H9 (cell line): ENCODE results near the gene SGCD. TPM values are rescaled to one million over a fixed set of nuclear protein-coding genes. Genes with fewer than 3 reads are reported as not detected.
A peak's percentile ranks its signal among the peaks of the same experiment; 100 is the strongest.

Experiments used
- DNase-seq: peaks from one replicate; pipeline ENCODE4 v3.0.0-alpha.2; 2017
- H2AFZ ChIP-seq: one replicate; pipeline ENCODE4 v1.6.1; 2013; ENCODE audit warnings: mild to moderate bottlenecking, low read length, control low read depth, moderate library complexity
- H2AK5ac ChIP-seq: 2 replicates; pipeline ENCODE4 v1.6.1; 2013; ENCODE audit warnings: low read length, control low read depth, mixed read lengths; ENCODE audit not compliant: insufficient read length
- H2BK120ac ChIP-seq: one replicate; pipeline ENCODE4 v1.6.1; 2013; ENCODE audit warnings: low read depth, mild to moderate bottlenecking, low read length, control low read depth, inconsistent platforms; ENCODE audit not compliant: poor library complexity, severe bottlenecking
- H2BK12ac ChIP-seq: 2 replicates; pipeline ENCODE4 v1.6.1; 2013; ENCODE audit warnings: low read length, control low read depth, mixed read lengths, low read depth; ENCODE audit not compliant: insufficient read length
- H2BK15ac ChIP-seq: 2 replicates; pipeline ENCODE4 v1.6.1; 2013; ENCODE audit warnings: low read depth, low read length, control low read depth
- H2BK20ac ChIP-seq: one replicate; pipeline ENCODE4 v1.6.1; 2013; ENCODE audit warnings: low read depth, mild to moderate bottlenecking, low read length, control low read depth, inconsistent platforms; ENCODE audit not compliant: poor library complexity, severe bottlenecking
- H2BK5ac ChIP-seq: 2 replicates; pipeline ENCODE4 v1.6.1; 2013; ENCODE audit warnings: low read length, control low read depth, mixed read lengths; ENCODE audit not compliant: insufficient read length
- H3K14ac ChIP-seq: 2 replicates; pipeline ENCODE4 v1.6.1; 2013; ENCODE audit warnings: low read length, control low read depth; ENCODE audit not compliant: insufficient read depth
- H3K18ac ChIP-seq: 2 replicates; pipeline ENCODE4 v1.6.1; 2013; ENCODE audit warnings: low read depth, mild to moderate bottlenecking, mixed read lengths, low read length, control low read depth; ENCODE audit not compliant: insufficient read length
- H3K23ac ChIP-seq: 2 replicates; pipeline ENCODE4 v1.6.1; 2013; ENCODE audit warnings: low read length, control low read depth, mixed read lengths, low read depth; ENCODE audit not compliant: insufficient read length
- H3K23me2 ChIP-seq: 2 replicates; pipeline ENCODE4 v1.6.1; 2013; ENCODE audit warnings: low read depth, mild to moderate bottlenecking, mixed read lengths, low read length, control low read depth; ENCODE audit not compliant: insufficient read length, poor library complexity, severe bottlenecking
- H3K27ac ChIP-seq: 2 replicates; pipeline ENCODE4 v1.5.1; 2013; ENCODE audit warnings: low read length, control low read depth, mixed read lengths, low read depth; ENCODE audit not compliant: insufficient read length
- H3K27me3 ChIP-seq: 2 replicates; pipeline ENCODE4 v1.6.1; 2013; ENCODE audit warnings: low read length, control low read depth, inconsistent platforms; ENCODE audit not compliant: insufficient read depth
- H3K4ac ChIP-seq: 2 replicates; pipeline ENCODE4 v1.6.1; 2013; ENCODE audit warnings: low read depth, mild to moderate bottlenecking, control low read depth, inconsistent platforms, low read length, moderate library complexity
- H3K4me1 ChIP-seq: 2 replicates; pipeline ENCODE4 v1.6.1; 2013; ENCODE audit warnings: low read length, control low read depth, inconsistent platforms; ENCODE audit not compliant: insufficient read depth
- H3K4me2 ChIP-seq: 2 replicates; pipeline ENCODE4 v1.6.1; 2013; ENCODE audit warnings: low read length, control low read depth, mixed read lengths; ENCODE audit not compliant: insufficient read length, insufficient read depth
- H3K56ac ChIP-seq: 2 replicates; pipeline ENCODE4 v1.6.1; 2013; ENCODE audit warnings: low read depth, mild to moderate bottlenecking, mixed read lengths, low read length, control low read depth; ENCODE audit not compliant: insufficient read length
- H3K79me1 ChIP-seq: 2 replicates; pipeline ENCODE4 v1.6.1; 2013; ENCODE audit warnings: low read depth, mild to moderate bottlenecking, moderate library complexity, low read length, control low read depth, inconsistent platforms; ENCODE audit not compliant: insufficient read depth, poor library complexity, severe bottlenecking
- H3K79me2 ChIP-seq: 2 replicates; pipeline ENCODE4 v1.6.1; 2013; ENCODE audit warnings: low read length, control low read depth, inconsistent platforms; ENCODE audit not compliant: insufficient read depth
- H3K9ac ChIP-seq: 2 replicates; pipeline ENCODE4 v1.6.1; 2013; ENCODE audit warnings: low read length, control low read depth, mixed read lengths; ENCODE audit not compliant: insufficient read length; ENCODE audit errors: extremely low read depth
- H3K9me3 ChIP-seq: one replicate; pipeline ENCODE4 v1.6.1; 2013; ENCODE audit warnings: low read depth, low read length, inconsistent platforms; ENCODE audit not compliant: control insufficient read depth
- H3T11ph ChIP-seq: one replicate; pipeline ENCODE4 v1.6.1; 2013; ENCODE audit warnings: mild to moderate bottlenecking, low read length, control low read depth, inconsistent platforms
- H4K20me1 ChIP-seq: one replicate; pipeline ENCODE4 v1.6.1; 2013; ENCODE audit not compliant: control insufficient read depth, insufficient read length, insufficient read depth
- H4K5ac ChIP-seq: 2 replicates; pipeline ENCODE4 v1.6.1; 2013; ENCODE audit warnings: low read depth, mild to moderate bottlenecking, mixed read lengths, low read length, control low read depth; ENCODE audit not compliant: insufficient read length
- H4K8ac ChIP-seq: replicated peaks from 2 replicates; pipeline ENCODE4 v1.6.1; 2013; ENCODE audit warnings: low read length, control low read depth, mixed read lengths, low read depth; ENCODE audit not compliant: insufficient read length
- H4K91ac ChIP-seq: 2 replicates; pipeline ENCODE4 v1.6.1; 2013; ENCODE audit warnings: low read depth, mild to moderate bottlenecking, moderate library complexity, mixed read lengths, low read length, control low read depth; ENCODE audit not compliant: insufficient read length
- H3K27ac Mint-ChIP-seq, 3 experiments: 2 replicates in 2 of 3; 3 replicates in 1 of 3; pipeline ENCODE4 v1.8.0; 2020 to 2021; ENCODE audit warnings: mixed read lengths in 3 of 3, mild to moderate bottlenecking in 1 of 3, moderate library complexity in 1 of 3
- H3K27me3 Mint-ChIP-seq: 2 replicates; pipeline ENCODE4 v1.8.0; 2021; ENCODE audit warnings: low read depth, mild to moderate bottlenecking, moderate library complexity, mixed read lengths
- H3K36me3 Mint-ChIP-seq, 3 experiments: 2 replicates in 2 of 3; 3 replicates in 1 of 3; pipeline ENCODE4 v1.8.0; 2020 to 2021; ENCODE audit warnings: low read depth in 3 of 3, mixed read lengths in 3 of 3; ENCODE audit not compliant: insufficient read depth in 1 of 3
- H3K4me1 Mint-ChIP-seq, 2 experiments: 2 replicates each; pipeline ENCODE4 v1.8.0; 2020; ENCODE audit warnings: mixed read lengths in 2 of 2
- H3K4me3 Mint-ChIP-seq, 2 experiments: 2 replicates in 1 of 2; 3 replicates in 1 of 2; pipeline ENCODE4 v1.8.0; 2020 to 2021; ENCODE audit warnings: mild to moderate bottlenecking in 2 of 2, mixed read lengths in 2 of 2, moderate library complexity in 1 of 2
- H3K9me3 Mint-ChIP-seq, 2 experiments: 2 replicates in 1 of 2; 3 replicates in 1 of 2; pipeline ENCODE4 v1.8.0; 2020; ENCODE audit warnings: mild to moderate bottlenecking in 2 of 2, mixed read lengths in 2 of 2, moderate library complexity in 1 of 2
- WGBS: extraction: QIAGEN DNeasy Blood & Tissue Kit; methylation state at CpG from one replicate; pipeline ENCODE4 v1.1.7; 2013; ENCODE audit warnings: missing lambda C conversion rate, low lambda C conversion rate, mixed read lengths; ENCODE audit not compliant: insufficient read length; ENCODE audit errors: extremely low coverage; 5-methylcytosine and 5-hydroxymethylcytosine counted together
- total RNA-seq: library from RNA; stranded (reverse); gene quantifications from 2 replicates; pipeline ENCODE4 v1.2.1, GENCODE V29; 2021
- TF ChIP-seq, protein P1 (sequence below): fragments of 200-600 bp; sonication (generic); conservative IDR thresholded peaks from 3 replicates; pipeline ENCODE4 v1.8.0; 2021; ENCODE audit warnings: antibody characterized with exemption, mild to moderate bottlenecking

Gene SGCD
- total RNA-seq, 1 experiment from 2014 or later: 0.11 TPM

DNA sequence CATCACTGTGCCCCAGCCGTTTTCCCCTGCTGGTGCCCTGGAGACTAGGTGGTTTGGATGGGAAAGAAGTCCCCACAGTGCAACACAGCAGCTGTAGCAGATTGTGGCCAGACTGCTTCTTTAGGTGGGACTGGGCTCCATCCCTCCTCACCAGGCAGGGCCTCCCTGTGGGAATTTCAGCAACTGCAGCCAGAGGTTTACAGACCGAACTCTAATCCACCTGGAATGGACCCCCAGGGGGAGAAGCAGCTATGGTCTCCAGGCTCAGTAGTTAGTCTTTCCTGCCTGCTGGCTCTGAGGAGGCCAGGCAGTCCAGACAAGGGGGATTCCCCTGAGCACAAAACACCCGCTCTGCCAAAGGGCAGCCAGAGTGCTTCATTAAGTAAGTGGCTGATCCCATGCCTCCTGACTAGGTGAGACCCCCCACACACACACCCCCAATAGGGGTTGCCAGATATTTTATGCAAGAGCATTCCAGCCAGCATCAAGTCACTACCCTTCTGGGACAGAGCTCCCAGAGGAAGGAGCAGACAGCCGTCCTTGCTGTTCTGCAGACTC lies 188.9 kb downstream of the SGCD start:
- no peak overlapping the region for H4K8ac ChIP-seq

More for the DNA sequence above, 188.9 kb downstream of the SGCD start:
- no peaks in the 10 kb centered on the region for H3K4me1 ChIP-seq
- Mint-ChIP-seq H3K4me1 (peaks cover 0 to 4% of the 10 kb centered on the region in 2 experiments; a peak in 2 of 4 replicates), H3K9me3 (peaks cover 11 to 19% of the 10 kb centered on the region in 2 experiments; a peak in 4 of 5 replicates), H3K27ac (no peak overlapping the region), H3K4me3 (no peak overlapping the region), H3K36me3 (peaks cover 2 to 8% (median 6%) of the 10 kb centered on the region in 3 experiments), H3K27me3 (no peaks in the 10 kb centered on the region)
- no peak overlapping the region for H3K4me2 ChIP-seq
- H3K23me2 ChIP-seq: no peaks in the 10 kb centered on the region
- no CpG with 5 or more reads among the region's 4 CpGs for WGBS
- no peak overlapping the region for H3K56ac ChIP-seq
- no peak overlapping the region for H2BK5ac ChIP-seq
- H3K4ac ChIP-seq: no peak overlapping the region
- H2BK15ac ChIP-seq: no peak overlapping the region
- no peak overlapping the region for H2BK120ac ChIP-seq
- H3K79me2 ChIP-seq: no peaks in the 10 kb centered on the region
- no peak overlapping the region for H3T11ph ChIP-seq
- H4K5ac ChIP-seq: no peak overlapping the region
- no peaks in the 10 kb centered on the region for H3K79me1 ChIP-seq
- H4K20me1 ChIP-seq: no peaks in the 10 kb centered on the region
- peak; percentile 39 for DNase-seq
- H2BK20ac ChIP-seq: no peak overlapping the region
- no peak overlapping the region for H3K27ac ChIP-seq
- H3K9ac ChIP-seq: no peak overlapping the region
- no peak overlapping the region for H3K18ac ChIP-seq
- H2AFZ ChIP-seq: no peak overlapping the region
- H2AK5ac ChIP-seq: no peak overlapping the region
- no peak overlapping the region for H4K91ac ChIP-seq
- H2BK12ac ChIP-seq: no peak overlapping the region
- H3K9me3 ChIP-seq: no peaks in the 10 kb centered on the region
- TF ChIP-seq, protein P1, sequence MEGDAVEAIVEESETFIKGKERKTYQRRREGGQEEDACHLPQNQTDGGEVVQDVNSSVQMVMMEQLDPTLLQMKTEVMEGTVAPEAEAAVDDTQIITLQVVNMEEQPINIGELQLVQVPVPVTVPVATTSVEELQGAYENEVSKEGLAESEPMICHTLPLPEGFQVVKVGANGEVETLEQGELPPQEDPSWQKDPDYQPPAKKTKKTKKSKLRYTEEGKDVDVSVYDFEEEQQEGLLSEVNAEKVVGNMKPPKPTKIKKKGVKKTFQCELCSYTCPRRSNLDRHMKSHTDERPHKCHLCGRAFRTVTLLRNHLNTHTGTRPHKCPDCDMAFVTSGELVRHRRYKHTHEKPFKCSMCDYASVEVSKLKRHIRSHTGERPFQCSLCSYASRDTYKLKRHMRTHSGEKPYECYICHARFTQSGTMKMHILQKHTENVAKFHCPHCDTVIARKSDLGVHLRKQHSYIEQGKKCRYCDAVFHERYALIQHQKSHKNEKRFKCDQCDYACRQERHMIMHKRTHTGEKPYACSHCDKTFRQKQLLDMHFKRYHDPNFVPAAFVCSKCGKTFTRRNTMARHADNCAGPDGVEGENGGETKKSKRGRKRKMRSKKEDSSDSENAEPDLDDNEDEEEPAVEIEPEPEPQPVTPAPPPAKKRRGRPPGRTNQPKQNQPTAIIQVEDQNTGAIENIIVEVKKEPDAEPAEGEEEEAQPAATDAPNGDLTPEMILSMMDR: peak; percentile 45; the same call in 2 of the 3 replicates
- H3K23ac ChIP-seq: no peak overlapping the region
- no peaks in the 10 kb centered on the region for H3K27me3 ChIP-seq
- H3K14ac ChIP-seq: no peak overlapping the region
